Effector CD8-positive, alpha-beta T cell (primary cell): ENCODE data around the gene HS3ST2.
"Not testable (repeated sequence)": the region's sequence is repeated elsewhere in the genome, so short reads cannot be mapped to it uniquely, and the experiment has no call there.

Source experiments
- DNase-seq: peaks from one replicate; lab custom pipeline; 2025; lab: John Stamatoyannopoulos, UW

HS3ST2 gene

DNA sequence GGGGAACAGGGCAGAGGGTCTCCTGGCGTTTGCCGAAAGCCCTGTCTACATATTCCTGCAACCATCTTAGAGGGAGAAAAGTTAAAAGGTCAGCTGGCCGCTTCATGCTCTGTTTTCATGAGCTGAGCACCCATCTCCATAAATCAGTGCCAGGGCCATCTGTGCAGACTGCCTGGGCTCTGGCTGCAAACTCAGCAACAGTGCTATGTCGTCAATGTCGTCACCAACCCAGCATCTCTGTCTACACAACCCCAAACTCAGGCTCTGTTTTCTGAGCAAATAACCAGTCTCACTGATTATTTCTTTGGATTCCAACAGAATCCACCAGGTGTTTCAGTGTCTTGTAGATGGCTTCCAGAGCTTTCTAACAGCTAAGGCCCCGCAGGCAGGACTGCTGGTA lies 65.0 kb downstream of the HS3ST2 start:
- no peak for DNase-seq

DNA sequence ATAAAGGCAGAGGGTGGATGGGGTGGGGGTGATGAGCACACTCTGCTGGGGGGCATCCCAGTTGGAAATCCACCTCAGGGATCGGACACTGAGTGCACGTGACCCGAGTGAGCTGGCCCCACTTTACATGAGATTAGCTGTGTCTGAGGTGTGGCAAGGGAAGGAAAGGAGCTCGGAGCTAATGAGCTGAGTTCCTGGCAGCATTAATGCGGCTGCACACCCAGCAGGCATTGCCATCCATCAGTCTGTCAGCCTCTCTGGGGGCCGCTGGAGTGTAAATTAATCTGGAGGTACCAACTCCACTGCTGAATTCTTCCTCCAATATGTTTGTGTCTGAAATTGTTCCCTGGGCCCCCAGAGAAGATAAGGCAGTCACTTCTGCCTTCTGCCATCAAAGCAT lies 65.5 kb downstream of the HS3ST2 start:
- no peak for DNase-seq

DNA sequence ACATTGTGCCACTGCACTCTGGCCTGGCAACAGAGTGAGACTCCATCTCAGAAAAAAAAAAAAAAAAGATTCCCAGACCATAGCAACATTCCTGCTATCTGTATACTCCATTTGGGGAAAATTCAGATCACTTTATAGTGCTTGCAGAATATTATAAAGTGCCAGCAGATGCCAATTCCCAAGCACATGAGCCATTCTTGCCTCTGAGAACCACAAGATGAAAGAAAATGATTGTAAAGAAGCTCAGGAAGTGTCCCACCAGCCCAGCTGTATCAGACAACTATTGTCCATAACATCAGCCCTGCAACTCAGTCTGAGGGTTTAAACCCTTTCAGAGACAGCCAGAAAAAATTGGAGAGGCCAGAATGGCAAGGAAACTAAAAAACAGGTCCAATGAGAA lies 69.0 kb downstream of the HS3ST2 start:
- DNase-seq = no peak

DNA sequence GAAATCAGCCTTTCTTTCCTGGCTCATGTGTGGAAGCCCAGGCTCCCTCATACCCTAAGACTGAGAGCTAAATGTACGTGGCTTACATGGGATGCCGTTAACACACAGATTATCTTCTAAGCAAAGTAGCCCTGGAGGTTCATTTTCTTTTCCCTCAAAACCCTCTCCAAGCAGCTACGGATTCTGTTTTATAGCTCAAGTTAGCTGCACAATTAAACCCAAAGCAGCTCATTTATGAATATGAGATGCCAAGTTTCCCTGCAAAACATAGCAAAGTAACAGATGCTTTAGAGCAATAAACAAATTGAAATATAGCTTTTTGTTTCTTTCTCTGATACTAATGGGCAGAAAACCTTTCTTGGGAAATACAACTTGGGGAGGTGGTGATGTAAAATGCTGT lies 72.0 kb downstream of the HS3ST2 start:
- no peak for DNase-seq

DNA sequence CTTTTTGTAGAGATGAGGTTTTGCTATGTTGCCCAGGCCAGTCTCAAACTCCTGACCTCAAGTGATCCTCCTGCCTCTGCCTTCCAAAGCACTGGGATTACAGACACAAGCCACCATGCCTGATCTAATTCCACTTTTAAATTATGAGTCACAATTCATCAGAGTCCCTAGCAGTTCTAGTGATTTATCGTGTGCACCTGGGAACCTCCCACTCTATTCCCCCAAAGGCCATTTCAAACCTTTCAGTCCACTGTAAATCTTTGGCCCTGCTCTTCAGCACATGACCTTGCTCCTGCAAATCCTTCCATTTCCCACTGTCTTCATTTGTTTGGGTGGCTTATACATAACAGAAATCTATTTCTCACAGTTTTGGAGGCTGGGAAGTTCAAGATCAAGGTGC lies 73.0 kb downstream of the HS3ST2 start:
- no peak for DNase-seq

DNA sequence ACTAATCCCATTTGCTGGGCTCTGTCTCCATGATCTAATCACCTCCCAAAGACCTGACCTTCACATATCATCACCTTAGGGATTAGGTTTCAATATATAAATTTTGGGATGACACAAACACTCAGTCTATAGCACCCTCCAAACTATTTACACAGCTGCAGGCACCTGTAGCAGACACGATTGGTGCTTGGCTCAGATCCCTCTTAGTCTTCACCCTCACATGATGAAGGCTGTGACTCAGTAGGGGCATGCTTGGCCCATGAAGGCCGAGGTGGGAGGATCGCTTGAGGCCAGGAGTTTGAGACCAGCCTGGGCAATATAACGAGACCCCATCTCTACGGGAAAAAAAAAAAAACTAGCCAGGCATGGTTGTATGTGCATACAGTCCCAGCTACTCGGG lies 73.5 kb downstream of the HS3ST2 start:
- no peak for DNase-seq

DNA sequence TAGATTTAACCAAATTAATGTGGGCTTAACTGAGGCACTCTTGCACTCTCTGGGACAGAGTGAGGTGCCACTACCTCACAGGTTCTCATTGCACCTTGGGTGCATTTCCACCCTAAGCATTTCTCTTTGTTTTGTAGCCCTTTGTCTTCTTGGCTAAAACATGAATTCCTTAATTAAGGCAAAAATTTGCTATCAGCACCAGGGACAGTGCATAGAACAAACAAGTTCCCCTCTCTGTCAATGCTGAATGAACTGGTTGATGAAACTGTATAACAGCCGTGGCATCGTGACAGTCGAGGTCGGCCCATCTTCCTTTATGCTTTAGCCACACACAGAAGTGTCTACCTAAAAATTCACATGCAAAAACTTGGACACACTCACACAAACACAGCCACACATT lies 74.8 kb downstream of the HS3ST2 start:
- no peak for DNase-seq

DNA sequence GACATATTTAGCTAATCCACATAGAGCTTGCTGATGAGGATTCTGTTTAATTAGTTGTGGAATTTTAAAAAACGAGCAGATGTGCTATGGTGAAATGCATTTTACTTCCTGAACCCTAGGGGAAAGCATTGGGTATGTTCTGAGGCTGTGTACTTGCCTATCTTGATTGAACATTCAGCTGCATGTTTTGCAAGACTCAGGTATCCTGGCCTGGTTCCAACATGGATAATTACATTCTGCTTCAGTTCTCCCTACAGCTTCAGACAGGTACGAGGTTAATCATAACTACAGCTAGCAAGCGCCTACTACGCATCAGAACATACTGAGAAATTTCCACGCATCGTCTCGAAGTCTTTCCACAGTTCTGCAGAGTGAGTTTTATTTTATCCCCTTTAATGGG lies 77.0 kb downstream of the HS3ST2 start:
- no peak for DNase-seq

DNA sequence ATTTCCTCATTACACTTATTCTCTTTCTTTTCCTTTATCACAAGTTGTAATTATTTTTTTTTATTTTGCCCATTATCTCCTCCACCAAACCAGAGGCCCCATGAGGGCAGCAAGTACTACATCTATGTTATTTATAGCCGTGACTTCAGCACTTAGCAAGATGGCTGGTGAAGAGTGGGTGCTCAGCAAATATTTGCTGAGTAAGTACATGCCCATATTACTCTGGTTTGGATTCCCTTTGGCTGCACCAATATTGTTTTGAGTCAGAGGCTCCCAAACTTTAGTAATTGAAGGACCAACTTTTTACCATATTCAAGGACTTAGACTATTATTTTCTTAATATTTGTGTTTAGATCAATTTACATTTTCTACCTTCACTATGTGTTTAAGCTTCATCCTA lies 83.2 kb downstream of the HS3ST2 start:
- DNase-seq = no peak

DNA sequence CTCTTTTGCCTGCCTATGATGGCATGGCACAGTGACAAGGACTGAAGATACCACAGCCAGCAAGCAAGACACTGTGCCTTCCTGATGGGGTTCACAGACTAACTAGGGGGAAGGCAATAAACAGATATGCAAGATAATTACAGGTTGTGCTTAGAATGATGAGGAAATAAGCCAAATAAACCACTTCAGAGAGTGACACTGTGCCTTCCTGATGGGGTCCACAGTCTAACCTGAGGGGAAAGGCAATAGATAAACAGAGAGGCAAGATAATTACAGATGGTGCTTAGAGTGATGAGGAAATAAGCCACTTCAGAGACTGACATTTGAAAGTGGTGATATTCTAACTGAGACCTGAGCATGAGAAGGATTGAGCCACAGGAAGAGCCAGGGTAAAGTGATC lies 84.2 kb downstream of the HS3ST2 start:
- DNase-seq = no peak

DNA sequence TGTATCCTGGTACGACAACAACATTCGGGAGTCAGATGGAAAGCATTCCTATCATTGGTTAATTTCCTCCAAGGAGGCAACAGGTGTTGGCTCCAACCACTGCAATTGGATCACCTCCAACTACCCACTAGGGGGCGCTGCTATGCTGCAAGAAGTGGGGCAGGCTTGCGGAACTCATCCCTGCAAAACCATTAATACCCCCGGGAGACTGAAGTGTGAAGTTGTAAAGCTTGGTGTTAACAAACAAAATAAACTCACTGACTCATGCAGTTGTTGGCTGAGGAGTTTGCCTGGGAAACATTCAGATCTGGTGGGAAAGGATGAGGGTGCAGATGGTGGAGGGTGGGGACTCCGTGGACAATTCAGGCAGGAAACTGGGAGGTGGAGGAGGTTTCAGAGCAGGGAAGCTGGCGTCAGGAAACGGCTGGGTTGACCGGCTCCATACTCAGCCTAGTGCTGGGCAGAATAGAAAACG lies 84.9 kb downstream of the HS3ST2 start:
- peak; percentile 14 for DNase-seq

DNA sequence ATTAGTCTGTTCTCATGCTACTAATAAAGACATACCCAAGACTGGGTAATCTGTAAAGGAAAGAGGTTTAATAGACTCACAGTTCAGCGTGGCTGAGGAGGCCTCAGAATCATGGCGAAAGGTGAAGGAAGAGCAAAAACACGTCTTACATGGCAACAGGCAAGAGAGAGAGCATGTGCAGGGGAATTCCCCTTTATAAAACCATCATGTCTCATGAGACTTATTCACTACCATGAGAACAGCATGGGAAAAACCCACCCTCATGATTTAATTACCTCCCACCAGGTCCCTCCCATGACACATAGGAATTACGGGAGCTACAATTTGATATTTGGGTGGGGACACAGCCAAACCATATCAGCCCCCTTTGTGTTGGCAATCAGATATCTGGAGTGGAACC lies 85.6 kb downstream of the HS3ST2 start:
- not testable (repeated sequence) for DNase-seq

DNA sequence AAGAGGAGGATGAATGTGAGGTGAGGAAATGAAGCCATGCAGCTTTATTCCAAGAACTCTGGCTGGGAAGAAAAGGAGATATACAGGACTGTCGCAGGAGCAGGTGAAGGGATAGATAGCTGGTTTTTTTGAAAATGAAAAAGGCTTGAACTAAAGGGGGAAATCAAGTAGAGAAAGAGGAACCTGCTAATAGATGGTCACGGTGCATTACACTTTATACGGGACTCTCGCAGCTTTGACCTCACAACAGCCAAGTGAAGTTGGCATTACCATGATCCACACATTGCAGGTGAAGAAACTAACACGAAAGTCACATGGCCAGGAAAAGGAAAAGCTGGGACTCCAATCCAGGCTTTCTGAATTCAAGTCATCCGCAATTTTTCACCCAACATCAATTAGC lies 86.9 kb downstream of the HS3ST2 start:
- no peak for DNase-seq

DNA sequence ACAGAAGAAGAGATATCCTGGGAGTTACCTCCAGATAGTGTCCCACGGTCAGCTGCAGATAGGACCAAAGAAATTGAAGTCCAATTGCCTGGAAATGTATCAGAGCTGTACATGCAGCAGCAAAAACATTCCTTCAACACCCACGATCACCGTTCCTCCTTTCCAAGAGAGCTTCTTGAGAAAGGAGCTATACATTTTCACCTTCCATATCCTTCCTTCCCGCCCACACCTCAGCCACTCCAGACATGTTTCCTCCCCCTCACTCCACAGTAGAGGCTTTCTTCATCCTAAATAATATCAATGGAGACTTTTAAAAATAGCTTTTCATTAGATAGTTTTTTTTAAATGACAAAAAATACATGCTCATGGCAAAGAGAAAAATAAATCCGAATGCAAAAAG lies 87.6 kb downstream of the HS3ST2 start:
- DNase-seq = no peak

DNA sequence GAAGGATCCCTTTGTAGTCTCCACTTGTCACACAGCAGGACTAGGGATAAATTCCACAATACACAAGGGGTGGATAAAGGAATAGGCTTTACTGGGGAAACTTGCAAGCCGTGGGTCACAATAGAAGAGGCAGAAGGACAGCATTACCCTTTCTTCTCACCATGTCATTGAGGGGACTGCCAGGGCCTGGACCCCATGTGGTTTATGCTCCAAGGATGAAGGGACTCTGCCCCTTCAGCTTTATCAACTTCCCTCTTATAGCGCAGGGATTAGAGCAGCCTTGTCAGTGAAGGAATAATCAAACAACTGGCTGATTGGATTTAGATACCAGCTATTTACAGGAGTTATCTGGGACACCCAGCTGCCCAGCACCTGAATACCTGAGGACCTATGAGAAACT lies 89.8 kb downstream of the HS3ST2 start:
- DNase-seq = no peak

DNA sequence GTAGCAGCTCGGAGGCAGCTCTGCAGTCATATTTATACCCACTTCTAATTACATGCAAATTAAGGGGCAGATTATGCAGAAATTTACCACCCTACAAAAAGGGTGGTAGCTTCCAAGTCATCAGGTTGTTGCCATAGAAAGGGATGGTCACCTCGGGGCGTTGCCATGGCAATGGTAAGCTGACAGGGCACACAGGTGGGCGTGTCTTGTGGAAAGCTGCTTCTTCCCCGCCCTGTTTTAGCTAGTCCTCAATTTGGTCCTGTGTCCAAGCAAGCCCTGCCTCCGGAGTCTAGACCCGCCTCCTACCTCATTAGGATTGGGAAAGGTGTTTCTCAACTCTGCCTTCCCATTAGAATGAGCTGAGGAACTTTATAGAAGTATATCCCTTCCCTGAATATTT lies 98.7 kb downstream of the HS3ST2 start:
- DNase-seq = no peak

DNA sequence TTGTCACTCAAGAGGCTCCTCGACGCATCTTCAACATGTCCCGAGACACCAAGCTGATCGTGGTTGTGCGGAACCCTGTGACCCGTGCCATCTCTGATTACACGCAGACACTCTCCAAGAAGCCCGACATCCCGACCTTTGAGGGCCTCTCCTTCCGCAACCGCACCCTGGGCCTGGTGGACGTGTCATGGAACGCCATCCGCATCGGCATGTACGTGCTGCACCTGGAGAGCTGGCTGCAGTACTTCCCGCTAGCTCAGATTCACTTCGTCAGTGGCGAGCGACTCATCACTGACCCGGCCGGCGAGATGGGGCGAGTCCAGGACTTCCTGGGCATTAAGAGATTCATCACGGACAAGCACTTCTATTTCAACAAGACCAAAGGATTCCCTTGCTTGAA lies 101.0 kb downstream of the HS3ST2 start:
- no peak for DNase-seq

DNA sequence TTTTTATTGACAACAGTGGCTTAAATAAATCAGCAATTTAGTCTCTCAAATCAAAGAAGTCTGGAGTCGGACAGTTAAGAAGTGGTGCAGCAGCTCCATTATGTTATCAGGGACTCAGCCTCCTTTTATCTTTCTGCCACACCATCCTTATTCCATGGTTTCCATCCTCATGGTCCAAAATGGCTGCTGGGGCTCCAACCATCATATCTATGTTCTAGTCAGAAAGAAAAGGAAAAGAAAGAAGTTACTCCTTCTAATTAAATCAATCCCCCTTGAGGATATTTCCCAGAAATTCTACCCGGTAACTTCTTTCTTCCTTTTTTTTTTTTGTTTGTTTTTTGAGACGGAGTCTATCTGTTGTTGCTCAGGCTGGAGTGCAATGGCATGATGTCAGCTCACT lies 109.5 kb downstream of the HS3ST2 start:
- DNase-seq = no peak

DNA sequence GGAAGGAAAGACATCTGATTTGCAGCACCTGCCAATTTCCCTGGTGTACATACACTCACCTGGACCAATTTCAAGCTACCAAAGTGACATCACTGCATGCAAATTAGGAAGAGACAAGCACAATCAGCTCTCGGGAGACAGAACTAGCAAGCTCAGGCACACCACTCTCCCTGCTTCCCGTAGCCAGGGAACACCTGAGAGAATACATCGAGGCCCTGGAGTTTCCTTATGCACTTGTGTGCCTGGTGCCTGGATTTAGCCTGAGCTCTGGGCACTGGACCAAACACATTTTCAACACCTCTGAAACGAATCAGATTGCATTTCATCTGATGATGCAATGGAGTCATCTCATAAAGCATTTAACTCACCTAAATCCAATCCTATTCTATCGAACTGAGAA lies 110.5 kb downstream of the HS3ST2 start:
- DNase-seq = no peak

DNA sequence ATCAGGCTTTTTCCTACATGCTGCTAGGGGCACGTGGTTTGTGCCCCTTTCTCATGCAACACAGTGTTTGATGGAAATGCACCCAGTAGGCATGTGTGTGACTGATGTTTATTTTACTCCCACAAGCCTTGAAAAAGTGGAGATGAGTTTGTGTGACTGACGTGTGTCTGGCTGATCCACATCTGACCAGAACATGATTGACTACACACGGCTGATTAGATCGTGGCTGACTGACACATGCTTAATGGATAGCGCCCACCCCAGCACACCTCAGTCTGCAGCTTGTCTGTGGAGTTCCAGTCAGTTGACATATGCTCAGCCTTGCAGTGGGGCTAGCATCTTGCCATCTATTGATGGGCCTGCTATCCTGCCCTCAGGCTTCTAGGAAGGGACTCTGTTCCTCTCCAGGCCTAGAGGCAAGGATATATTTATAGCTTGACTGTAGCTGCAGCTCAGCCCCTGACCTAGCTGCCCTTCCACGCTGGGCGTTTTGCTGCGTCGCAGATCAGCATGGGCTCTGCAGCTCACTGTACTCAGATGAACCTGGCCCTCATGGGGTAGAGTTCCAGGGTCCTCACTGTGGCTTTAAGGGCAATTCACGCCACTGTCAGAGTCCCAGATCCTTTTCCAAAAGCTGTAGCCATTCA lies 112.3 kb downstream of the HS3ST2 start:
- DNase-seq = no peak

DNA sequence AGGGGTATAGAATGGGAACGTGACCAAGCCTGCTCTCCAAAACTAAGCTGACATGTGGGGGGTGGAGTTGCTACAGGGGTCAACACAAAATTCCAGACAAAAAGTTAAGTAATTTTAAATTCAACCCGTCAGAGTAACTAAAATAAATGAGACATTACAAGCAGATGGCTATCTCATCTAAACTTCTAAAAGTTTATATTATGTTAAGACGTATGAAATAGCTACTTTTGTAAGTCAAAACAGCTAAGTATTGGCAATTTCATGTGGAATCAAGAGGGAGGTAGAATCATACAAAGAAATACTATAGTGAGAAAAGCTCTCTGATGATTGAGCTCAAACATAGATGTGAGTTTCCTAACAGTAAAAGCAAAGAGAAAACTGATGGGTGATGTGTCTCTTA lies 113.3 kb downstream of the HS3ST2 start:
- no peak for DNase-seq

DNA sequence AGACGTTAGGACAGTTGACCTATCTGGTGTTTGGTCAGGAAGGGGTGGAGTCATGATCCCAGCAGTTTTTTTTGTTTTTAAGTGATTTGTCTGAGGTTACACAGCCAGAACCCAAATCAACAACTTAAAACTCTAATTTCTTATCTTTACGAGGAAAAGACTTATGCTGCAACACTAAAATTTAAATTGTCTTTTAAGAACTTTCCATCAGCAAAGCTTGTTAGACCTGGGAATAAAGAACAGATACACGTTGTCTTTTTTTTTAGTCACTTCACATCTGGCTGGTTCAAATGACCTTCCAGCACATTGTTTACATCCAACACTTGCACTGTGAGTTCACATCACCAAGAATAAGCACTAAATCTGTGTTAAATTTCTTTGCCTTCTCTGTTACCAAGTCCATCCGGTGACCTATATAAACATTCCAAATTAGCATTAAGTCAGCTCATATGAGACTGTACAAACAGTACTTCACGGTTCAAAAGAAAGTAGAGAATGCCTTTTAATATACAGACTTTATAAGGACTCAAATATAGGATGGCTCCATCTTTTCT lies 115.0 kb downstream of the HS3ST2 start:
- no peak for DNase-seq

DNA sequence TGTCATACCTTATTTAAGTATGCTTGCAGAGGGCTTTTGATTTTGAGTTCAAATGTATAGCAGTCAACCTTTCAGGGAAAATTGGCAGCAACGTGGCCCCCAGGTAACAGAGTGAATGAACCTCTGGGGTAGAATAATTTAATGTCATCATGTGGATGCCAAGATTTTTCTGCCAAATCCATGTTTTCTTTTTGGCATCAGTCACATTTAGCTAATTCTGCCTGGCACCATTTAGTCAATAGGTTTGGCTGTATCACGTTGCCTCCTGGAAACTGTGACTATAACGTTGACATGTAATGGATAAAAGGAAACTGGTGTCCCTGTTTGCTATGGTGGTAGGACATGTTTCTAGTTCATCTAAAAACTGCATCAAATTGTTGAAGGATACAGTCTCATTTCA lies 115.5 kb downstream of the HS3ST2 start:
- no peak for DNase-seq

DNA sequence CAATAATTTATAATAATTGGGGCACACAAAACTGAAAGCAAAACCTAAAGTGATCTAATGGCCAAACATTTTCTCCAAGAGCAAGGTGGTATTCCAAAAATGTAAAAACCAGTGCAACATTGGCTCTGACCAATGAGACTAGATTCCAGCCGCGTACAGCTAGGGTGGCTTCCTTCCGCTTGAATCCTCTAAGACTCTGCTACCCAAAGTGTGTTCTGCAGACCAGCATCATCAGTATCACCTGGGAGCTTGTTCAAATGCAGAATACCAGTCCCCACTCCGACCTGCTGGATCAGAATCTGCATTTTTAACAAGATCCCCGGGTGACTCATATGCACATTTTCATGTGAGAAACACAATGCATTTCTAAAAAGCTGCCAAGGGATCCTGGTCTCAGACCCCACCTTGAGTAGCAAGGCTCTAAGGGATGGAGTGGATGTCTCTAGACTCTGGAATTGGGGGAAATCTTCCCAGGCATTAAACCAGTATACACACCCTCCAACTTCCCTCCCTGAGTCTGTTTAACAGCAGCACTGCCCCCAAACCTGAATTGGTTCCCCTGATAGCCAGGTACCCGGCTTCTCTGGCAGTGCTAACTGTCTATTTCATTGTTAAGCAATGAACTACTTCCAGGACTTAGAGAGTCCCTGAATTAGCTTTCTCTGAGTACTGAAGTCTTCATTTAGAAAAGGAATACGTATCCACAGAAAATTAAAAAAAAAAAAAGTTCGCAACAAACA lies 118.2 kb downstream of the HS3ST2 start:
- DNase-seq = no peak
